Stimulated activated CD8-positive, alpha-beta memory T cell treated with anti-CD3 and anti-CD28 coated beads, Interleukin-15, amount 100 ng/mL, for 24 hours (primary cell): ENCODE results near the gene RPS6KC1.
"Not testable (repeated sequence)": the region's sequence is repeated elsewhere in the genome, so short reads cannot be mapped to it uniquely, and the experiment has no call there.

Experiments
- DNase-seq: peaks from one replicate; pipeline ENCODE4 v3.0.0-alpha.2; 2020; ENCODE audit warnings: low read depth

The RPS6KC1 gene

GRCh38 chr1:213281640-213282301 lies 230.7 kb downstream of the RPS6KC1 start:
- no peak for DNase-seq

GRCh38 chr1:213284626-213285025 lies 233.6 kb downstream of the RPS6KC1 start:
- no peak for DNase-seq

GRCh38 chr1:213286235-213286634 lies 235.2 kb downstream of the RPS6KC1 start:
- DNase-seq, result no peak

GRCh38 chr1:213287987-213288386 lies 236.9 kb downstream of the RPS6KC1 start:
- DNase-seq, result no peak

GRCh38 chr1:213291526-213291925 lies 240.5 kb downstream of the RPS6KC1 start:
- no peak for DNase-seq

- DNase-seq, result no peak
These were observed 241.6 kb downstream of the RPS6KC1 start for GRCh38 chr1:213292614-213293013.

- no peak for DNase-seq
These were observed 244.8 kb downstream of the RPS6KC1 start for GRCh38 chr1:213295860-213296259.

- DNase-seq, result no peak
These were observed 245.5 kb downstream of the RPS6KC1 start for GRCh38 chr1:213296558-213296957.

- DNase-seq, result no peak
These were observed 246.0 kb downstream of the RPS6KC1 start for GRCh38 chr1:213297021-213297420.

- no peak for DNase-seq
These were observed 249.4 kb downstream of the RPS6KC1 start for GRCh38 chr1:213300433-213300832.

GRCh38 chr1:213301524-213301923 lies 250.5 kb downstream of the RPS6KC1 start:
- not testable (repeated sequence) for DNase-seq

- no peak for DNase-seq
These were observed 252.2 kb downstream of the RPS6KC1 start for GRCh38 chr1:213303286-213303685.

GRCh38 chr1:213315571-213315970 lies 264.5 kb downstream of the RPS6KC1 start:
- DNase-seq, result no peak

- DNase-seq, result not testable (repeated sequence)
These were observed 267.4 kb downstream of the RPS6KC1 start for GRCh38 chr1:213318458-213318857.

GRCh38 chr1:213320191-213320870 lies 269.3 kb downstream of the RPS6KC1 start:
- DNase-seq, result no peak
